ENCODE measurements around the gene TMEM121.

DNA sequence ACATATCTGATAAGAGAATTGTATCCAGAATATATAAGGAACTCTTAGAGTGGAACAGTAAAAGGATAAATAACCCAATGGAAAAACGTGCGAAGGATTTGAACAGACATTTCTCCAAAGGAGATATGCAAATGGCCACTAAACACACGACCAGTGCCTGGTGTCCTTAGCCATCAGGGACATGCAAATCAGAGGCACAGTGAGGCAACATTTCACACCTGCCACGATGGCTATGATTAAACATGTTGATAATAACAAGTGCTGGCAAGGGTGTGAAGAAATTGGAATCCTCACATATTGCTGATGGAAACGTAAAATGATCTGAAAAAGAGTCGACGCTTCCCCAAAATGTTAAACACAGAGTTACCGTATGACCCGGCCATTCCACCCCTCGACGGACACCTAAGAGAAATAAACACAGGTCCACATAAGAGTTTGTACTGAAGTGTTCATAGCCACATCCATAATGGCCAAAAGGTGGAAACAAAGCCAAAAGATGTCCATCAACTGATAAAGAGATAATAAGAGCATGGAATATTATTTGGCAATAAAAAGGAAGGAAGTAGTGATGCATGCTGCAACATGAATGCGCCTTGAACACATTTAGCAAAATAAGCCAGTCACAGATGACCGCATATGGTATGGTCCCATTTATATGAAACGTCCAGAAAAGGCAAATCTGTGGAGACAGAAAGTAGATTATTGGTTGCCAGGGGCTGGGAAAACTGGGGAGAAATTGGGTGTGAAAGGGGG, 6.3 kb upstream of the TMEM121 start:
- no peak for TF ChIP-seq YY1 (IDR thresholded peaks at IDR 0.05; ENCODE audit: low read depth)
- TF ChIP-seq RAD21 (IDR thresholded peaks at IDR 0.05; ENCODE audit: low read depth): no peak
- TF ChIP-seq, protein P1, sequence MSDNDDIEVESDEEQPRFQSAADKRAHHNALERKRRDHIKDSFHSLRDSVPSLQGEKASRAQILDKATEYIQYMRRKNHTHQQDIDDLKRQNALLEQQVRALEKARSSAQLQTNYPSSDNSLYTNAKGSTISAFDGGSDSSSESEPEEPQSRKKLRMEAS (IDR thresholded peaks at IDR 0.05): no peak
- TF ChIP-seq TAF1 (IDR thresholded peaks at IDR 0.05; ENCODE audit: low read depth): no peak
- no peak for TF ChIP-seq EP300 (IDR thresholded peaks at IDR 0.05; ENCODE audit: borderline replicate concordance)

Measured in Ishikawa (cell line).